Suprapubic skin (tissue), 4 donors: ENCODE results near the gene NSG2. TPM values are rescaled to one million over a fixed set of nuclear protein-coding genes. Genes with fewer than 3 reads are reported as not detected.

Source experiments
- DNase-seq, 2 donors: peaks; one replicate each; pipeline ENCODE4 v3.0.0-alpha.2; 2019; ENCODE audit warnings: low spot score in 2 of 2
- H3K27ac ChIP-seq: fragments of 200-600 bp; sonication (generic); one replicate; pipeline ENCODE4 v1.5.1; 2019
- H3K27me3 ChIP-seq: fragments of 200-600 bp; sonication (generic); one replicate; pipeline ENCODE4 v1.5.1; 2019
- H3K36me3 ChIP-seq: fragments of 200-600 bp; sonication (generic); one replicate; pipeline ENCODE4 v1.5.1; 2019
- H3K4me1 ChIP-seq: fragments of 200-600 bp; sonication (generic); one replicate; pipeline ENCODE4 v1.5.1; 2019
- H3K4me3 ChIP-seq: fragments of 200-600 bp; sonication (generic); one replicate; pipeline ENCODE4 v1.5.1; 2019; ENCODE audit warnings: mild to moderate bottlenecking
- H3K9me3 ChIP-seq: fragments of 200-600 bp; sonication (generic); one replicate; pipeline ENCODE4 v1.5.1; 2019
- CTCF ChIP-seq, 2 donors: fragments of 200-600 bp in 1 of 2; fragments of 450-650 bp in 1 of 2; sonication (generic) in 1 of 2; IDR thresholded peaks; one replicate each; pipeline ENCODE4 v1.5.1; 2016 to 2019; ENCODE audit warnings: antibody characterized with exemption in 2 of 2, mild to moderate bottlenecking in 1 of 2, moderate library complexity in 1 of 2
- EP300 ChIP-seq: sonication (generic); formaldehyde crosslinking; IDR thresholded peaks from one replicate; pipeline ENCODE4 v1.6.1; 2017; ENCODE audit warnings: antibody characterized with exemption
- POLR2A ChIP-seq, 2 donors: fragments of 450-650 bp; IDR thresholded peaks; one replicate each; pipeline ENCODE4 v1.6.1; 2017; ENCODE audit warnings: antibody characterized with exemption in 2 of 2, mild to moderate bottlenecking in 2 of 2, moderate library complexity in 2 of 2
- POLR2AphosphoS5 ChIP-seq, 3 donors: sonication (generic); formaldehyde crosslinking; IDR thresholded peaks; one replicate each; pipeline ENCODE4 v1.6.1; 2017; ENCODE audit warnings: antibody characterized with exemption in 3 of 3
- WGBS: methylation state at CpG from one replicate; pipeline ENCODE4 v1.1.5; 2018; 5-methylcytosine and 5-hydroxymethylcytosine counted together
- total RNA-seq, 4 donors: library from RNA; depleted of rRNA; stranded (reverse); fragments of >200 nt; gene quantifications; one replicate each; pipeline ENCODE4 v1.1.0, GENCODE V29; 2016

The NSG2 gene
- total RNA-seq, 4 donors from 2014 or later: not detected

DNA sequence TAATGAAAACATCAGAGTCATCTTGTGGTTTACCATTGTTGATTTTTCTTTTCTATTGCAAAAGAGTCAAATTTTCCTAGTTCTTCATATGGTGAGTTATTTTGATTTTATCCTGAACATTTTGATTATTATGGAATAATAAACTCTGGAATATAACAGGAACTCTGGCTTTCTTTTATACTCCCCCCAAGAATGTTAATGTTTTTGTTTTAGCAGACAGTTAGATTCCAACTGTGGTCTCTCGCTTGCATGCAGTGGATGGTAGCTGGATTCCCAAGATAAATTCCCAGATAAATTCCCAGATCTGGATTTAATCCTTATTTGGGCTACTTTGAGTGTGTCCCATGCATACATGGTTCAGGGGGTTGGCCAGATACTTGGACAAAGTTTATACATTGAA is 109.8 kb downstream of the NSG2 start:
- Histone ChIP-seq H3K4me1 (no peaks in the 10 kb centered on the region), H3K36me3 (no peaks in the 10 kb centered on the region), H3K9me3 (peaks cover 7% of the 10 kb centered on the region), H3K4me3 (no peak overlapping the region), H3K27me3 (peaks cover 9% of the 10 kb centered on the region), H3K27ac (no peak overlapping the region)
- WGBS: 85% methylated on average over 1 of the region's 1 CpG
- TF ChIP-seq CTCF (IDR thresholded peaks at IDR 0.05) (no peak), EP300 (no peak), POLR2AphosphoS5 (IDR thresholded peaks at IDR 0.05) (no peak), POLR2A (IDR thresholded peaks at IDR 0.05) (no peak)
- no peak for DNase-seq

- WGBS: 42% methylated on average over 3 of the region's 3 CpGs
- Histone ChIP-seq H3K27ac (no peak overlapping the region), H3K9me3 (peaks cover 7% of the 10 kb centered on the region), H3K4me1 (no peaks in the 10 kb centered on the region), H3K36me3 (no peaks in the 10 kb centered on the region), H3K4me3 (no peak overlapping the region), H3K27me3 (peaks cover 5% of the 10 kb centered on the region)
- no peak for TF ChIP-seq EP300
- no peak for TF ChIP-seq POLR2AphosphoS5 (IDR thresholded peaks at IDR 0.05)
- TF ChIP-seq POLR2A (IDR thresholded peaks at IDR 0.05): no peak
- no peak for TF ChIP-seq CTCF (IDR thresholded peaks at IDR 0.05)
- peak in 1 of 2 donors; percentile 8 for DNase-seq
Observed at GRCh38 chr5:174155706-174156105, 110.2 kb downstream of the NSG2 start.

DNA sequence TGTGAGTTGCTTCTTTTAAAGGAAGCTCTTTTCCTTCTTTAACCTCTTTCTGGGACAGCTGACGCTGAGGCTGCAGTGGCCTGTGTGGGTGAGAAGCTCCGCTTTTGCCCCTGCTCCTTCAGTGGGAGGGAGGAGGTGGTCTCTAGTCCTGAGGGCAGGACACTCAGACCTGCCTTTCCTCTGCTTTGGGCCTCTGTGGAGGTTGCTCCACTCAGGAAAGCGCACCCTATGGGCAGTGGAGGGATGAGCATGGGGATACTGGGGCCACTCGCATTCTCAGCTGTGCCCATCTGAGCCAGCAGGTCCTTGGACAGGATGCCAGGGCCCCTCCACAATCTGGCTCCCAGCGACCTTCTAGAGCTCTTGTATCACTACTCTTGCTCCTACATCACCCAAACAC is 111.5 kb downstream of the NSG2 start:
- H3K4me1 ChIP-seq: no peaks in the 10 kb centered on the region
- no peak overlapping the region for H3K27ac ChIP-seq
- WGBS: 85% methylated on average over 5 of the region's 5 CpGs
- H3K27me3 ChIP-seq: peaks cover 5% of the 10 kb centered on the region
- no peaks in the 10 kb centered on the region for H3K36me3 ChIP-seq
- TF ChIP-seq CTCF (IDR thresholded peaks at IDR 0.05) (no peak), POLR2A (IDR thresholded peaks at IDR 0.05) (no peak), POLR2AphosphoS5 (IDR thresholded peaks at IDR 0.05) (no peak), EP300 (no peak)
- no peak for DNase-seq
- peaks cover 7% of the 10 kb centered on the region for H3K9me3 ChIP-seq
- H3K4me3 ChIP-seq: no peak overlapping the region

Other genes with a start within 250 kb of the NSG2 start
- 10 to 100 TPM; 45.2 to 70.7 (median 52.5) TPM for gene CPEB4, start 157.4 kb upstream of the NSG2 start, total RNA-seq
- not detected for gene C5orf47, start 56.5 kb upstream of the NSG2 start, total RNA-seq